D721Med (cell line): Measurements from ENCODE around the gene HCFC1R1.

Experiments
- DNase-seq: peaks from one replicate; pipeline ENCODE4 v3.0.0; 2011; ENCODE audit warnings: low spot score; ENCODE audit not compliant: insufficient read length
- FAIRE-seq: peaks from 2 replicates; lab custom pipeline; 2011; peaks lifted over from hg19 to GRCh38; lab: Jason Lieb, UNC
- TF ChIP-seq, protein P1 (sequence below): IDR thresholded peaks from 2 replicates; pipeline ENCODE4 v1.5.1; 2012; ENCODE audit warnings: mild to moderate bottlenecking, control low read depth; ENCODE audit not compliant: insufficient read depth; ENCODE audit errors: missing control alignments

The HCFC1R1 gene

DNA sequence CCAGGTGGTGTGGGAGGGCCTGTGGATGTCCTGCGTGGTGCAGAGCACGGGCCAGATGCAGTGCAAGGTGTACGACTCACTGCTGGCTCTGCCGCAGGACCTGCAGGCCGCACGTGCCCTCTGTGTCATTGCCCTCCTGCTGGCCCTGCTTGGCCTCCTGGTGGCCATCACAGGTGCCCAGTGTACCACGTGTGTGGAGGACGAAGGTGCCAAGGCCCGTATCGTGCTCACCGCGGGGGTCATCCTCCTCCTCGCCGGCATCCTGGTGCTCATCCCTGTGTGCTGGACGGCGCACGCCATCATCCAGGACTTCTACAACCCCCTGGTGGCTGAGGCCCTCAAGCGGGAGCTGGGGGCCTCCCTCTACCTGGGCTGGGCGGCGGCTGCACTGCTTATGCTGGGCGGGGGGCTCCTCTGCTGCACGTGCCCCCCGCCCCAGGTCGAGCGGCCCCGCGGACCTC, 10.2 kb downstream of the HCFC1R1 start:
- DNase-seq (no peak), FAIRE-seq (no peak)
- TF ChIP-seq, protein P1, sequence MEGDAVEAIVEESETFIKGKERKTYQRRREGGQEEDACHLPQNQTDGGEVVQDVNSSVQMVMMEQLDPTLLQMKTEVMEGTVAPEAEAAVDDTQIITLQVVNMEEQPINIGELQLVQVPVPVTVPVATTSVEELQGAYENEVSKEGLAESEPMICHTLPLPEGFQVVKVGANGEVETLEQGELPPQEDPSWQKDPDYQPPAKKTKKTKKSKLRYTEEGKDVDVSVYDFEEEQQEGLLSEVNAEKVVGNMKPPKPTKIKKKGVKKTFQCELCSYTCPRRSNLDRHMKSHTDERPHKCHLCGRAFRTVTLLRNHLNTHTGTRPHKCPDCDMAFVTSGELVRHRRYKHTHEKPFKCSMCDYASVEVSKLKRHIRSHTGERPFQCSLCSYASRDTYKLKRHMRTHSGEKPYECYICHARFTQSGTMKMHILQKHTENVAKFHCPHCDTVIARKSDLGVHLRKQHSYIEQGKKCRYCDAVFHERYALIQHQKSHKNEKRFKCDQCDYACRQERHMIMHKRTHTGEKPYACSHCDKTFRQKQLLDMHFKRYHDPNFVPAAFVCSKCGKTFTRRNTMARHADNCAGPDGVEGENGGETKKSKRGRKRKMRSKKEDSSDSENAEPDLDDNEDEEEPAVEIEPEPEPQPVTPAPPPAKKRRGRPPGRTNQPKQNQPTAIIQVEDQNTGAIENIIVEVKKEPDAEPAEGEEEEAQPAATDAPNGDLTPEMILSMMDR = no peak

DNA sequence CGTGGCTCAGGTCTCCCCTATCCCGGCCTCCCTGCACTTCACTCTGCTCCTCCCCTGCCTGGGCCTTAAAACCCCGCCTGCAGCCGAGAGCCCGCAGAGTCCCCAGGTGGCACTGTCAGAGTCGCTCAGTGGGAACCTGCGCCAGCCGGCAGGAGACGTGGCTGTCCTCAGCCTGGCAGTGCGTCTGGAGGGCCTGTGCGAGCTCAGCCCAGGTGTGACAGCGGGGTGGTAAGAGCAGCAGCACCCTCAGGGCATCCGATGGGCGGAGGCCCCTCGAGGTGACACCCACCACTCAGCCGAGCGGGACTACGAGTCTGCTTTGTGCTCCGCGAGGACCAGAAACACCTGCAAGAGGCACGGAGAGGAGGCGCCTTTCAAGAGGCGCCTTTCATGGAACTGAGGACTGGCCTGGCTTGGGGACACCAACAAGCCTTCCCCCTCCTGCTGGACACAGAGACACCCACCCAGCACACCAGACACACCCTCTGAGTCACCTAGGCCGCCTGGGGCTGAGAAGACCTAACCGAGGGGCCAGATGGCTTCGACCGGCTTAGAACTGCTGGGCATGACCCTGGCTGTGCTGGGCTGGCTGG, 10.8 kb downstream of the HCFC1R1 start, which contains the start of gene CLDN9:
Gene CLDN9 (plus strand): TSS at position 96 of the 593 bp plus-strand sequence. CDS start 440 bp downstream, at position 536.
- DNase-seq (no peak), FAIRE-seq (no peak)
- TF ChIP-seq, protein P1 = no peak

DNA sequence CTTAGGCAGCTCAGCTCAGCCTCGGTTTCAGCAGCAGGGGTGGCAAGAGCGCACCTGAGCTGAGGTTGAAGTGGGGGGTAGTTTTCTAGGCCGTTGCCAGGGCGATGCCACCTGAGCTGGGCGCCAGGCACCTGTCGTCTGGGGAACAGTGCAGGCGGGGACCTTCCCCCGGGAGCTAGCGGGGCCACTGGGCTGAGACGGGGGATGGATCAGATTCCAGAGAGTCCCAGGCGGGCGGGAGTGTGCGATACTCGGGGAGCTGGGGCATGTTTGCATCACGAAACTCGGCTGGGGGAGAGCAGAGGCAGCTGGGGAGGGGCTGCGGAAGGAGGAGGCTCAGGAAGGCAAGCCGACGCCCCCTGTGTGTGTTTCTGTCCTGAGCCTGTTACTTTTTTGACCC, 11.5 kb downstream of the HCFC1R1 start:
- no peak for FAIRE-seq
- DNase-seq = no peak
- TF ChIP-seq, protein P1 = no peak

DNA sequence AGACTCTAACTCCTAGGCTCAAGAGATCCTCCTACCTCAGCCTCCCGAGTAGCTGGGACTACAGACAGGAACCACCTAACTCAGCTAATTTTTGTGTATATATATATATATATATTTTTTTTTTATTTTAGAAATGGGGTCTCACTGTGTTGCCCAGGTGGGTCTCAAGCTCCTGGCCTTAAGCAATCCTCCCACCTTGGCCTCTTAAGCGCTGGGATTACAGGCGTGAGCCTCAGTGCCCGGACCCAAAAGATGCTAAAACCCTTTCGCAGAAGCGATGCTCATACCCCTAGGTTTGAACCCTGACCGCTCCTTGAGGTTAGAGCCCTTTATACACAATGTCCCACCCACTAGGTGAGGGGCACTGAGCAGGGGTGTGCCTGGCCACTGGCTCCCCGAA, 13.2 kb downstream of the HCFC1R1 start:
- TF ChIP-seq, protein P1 = no peak
- DNase-seq = no peak
- FAIRE-seq = no peak

DNA sequence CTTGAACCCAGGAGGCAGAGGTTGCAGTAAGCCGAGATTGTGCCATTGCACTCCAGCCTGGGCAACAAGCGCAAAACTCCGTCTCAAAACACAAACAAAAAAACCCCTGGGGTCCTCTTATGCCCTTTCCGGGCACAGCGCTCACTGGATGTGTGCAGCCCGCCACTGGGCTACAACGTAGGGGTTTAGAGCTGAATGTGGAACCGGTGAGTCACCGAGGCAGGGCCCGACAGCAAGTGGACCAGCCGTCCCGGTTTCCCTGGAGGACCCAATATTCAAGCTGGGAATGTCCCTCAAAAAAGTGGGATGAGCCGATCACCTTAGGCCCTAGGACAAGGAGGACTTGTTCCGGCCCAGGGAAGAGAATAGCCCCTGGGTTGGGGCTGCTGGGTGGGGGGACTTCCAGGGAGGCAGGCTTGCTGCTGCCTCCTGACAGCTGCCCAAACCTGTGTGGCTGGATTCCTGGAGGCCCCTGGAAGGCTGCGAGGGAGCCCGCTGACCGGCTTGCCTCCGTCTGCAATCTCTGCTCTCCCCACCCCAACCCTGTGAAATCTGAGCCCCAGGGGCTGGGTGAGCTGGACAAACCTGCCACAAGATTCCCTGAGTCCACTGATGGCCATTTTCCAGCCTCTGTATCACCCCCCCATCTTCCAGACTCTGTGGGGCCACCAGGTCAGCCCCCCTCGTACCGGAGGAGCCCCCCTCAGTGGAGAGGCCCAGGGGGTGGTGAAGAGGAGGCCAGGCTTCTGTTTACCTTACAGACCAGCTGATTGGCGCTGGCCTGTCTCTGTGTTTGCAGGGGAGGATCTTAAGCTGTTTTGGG, 14.0 kb downstream of the HCFC1R1 start:
- no peak for DNase-seq
- TF ChIP-seq, protein P1 = no peak
- FAIRE-seq = no peak

DNA sequence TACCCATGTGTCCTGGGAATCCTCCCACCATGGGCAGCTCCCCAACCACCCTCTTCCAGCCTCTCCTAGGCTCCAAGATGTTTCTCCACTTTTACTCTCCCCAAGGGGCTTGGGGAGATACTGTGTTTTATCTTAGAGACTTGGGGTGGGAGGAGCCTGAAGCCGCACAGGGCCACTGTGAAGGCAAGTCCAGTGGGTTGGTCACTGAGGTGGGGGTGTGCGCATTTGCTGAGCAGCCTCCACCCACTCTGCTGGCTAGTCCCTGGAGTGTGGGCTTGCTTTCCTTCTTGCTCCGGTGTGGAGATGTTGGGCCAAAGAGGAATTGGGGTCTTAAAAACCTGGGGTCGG, 15.1 kb downstream of the HCFC1R1 start:
- DNase-seq = no peak
- TF ChIP-seq, protein P1 = no peak
- FAIRE-seq = no peak

DNA sequence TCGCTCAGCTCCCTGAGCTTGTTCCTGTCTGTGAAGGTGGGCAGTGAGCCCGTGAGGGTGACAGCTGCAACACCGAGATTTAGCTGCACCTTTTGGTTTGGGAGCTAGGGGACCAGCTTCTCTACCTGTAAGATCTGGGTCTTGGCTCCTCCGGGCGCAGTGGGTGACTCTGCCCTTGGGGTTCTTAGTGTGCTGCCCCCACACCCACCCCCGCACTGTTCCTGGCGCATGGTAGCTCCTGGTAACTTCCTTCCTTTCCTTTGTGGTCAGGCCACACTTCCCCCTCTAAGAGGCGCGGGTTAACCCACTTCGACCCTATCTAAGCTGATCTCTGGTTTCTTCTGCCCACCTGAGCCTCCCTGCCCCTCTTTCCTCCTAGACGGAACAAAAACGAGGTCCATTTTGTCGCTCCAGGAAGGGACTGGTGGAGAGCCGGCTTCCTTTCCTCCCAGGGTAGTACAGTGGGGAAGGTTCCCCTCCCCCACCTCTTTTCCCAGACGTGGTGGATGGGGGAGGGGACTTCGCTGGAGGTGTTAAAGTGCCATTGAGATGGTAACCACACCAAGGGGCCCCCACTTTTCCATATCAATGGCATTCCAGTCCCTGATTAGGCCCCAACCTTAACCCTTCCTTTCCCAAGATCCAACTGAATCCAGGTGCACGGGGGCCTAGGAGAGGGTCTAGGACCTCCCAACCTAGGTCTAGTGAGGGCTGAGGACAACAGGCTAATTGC, 15.6 kb downstream of the HCFC1R1 start:
- FAIRE-seq (no peak), DNase-seq (no peak)
- TF ChIP-seq, protein P1 = no peak
